ENCODE measurements around the gene MAEL.
"Not testable (repeated sequence)": the region's sequence is repeated elsewhere in the genome, so short reads cannot be mapped to it uniquely, and the experiment has no call there.

MAEL gene

GRCh38 chr1:166977951-166978350 is 11.1 kb upstream of the MAEL start:
- no peak for DNase-seq (ENCODE audit: low read depth in 3 of 3)

DNA sequence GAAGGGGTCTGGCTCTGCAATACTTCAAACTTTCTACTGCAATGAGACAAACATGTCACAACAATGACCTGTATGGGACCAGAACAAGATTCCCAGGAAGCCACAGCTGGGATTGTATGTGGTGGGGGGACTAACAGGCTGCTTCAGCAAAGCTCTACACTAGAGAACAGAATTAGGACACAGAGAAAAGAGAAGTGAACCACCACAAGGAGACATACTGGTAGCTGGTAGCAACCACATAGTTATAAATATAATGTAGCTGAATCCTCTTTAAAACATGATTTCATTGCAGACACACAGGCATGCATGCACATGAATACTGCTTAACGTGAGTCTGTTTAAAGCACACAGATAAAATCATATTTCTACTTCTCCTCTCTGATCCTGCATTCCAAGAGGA is 10.3 kb upstream of the MAEL start:
- no peak for DNase-seq (ENCODE audit: low read depth in 3 of 3)

DNA sequence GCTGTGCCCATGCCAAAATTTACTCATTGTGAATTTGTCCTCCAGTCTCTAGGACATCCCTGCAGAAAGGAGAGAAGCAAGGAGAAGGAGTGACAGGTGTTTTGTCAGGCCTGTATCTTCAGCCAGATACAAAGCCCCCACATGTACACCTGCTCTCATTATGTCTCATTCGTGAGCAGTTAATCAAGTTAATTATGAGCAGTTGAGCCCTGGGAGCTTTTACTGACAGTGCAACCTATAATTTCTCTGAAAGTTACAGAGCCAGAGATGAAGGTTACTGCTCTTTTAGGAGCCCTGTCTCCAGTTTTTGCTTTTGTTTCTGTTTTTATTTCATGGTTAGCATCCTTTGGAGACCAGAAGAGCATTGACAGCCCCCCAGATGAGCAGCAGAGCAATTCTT is 8.7 kb upstream of the MAEL start:
- DNase-seq (ENCODE audit: low read depth in 3 of 3) = no peak

DNA sequence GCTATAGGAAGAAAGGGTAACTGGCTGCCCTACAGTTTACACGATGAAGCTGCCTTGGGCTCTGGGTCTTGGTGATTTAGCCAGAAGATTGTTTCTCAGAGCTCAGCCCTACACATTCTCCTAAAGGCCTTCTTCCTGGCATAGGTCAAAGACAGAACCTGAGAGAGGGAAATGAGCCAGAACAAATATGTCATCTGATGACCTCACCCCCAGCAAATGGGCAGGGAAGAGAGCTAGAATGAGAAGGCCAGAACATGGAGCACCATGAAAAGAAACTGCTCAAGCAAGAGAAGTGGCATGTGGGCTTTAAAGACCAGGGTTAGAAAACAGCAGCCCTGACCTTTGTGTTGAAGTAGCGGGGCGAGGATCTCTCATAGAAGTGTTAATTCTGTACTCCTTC is 8.3 kb upstream of the MAEL start:
- DNase-seq (ENCODE audit: low read depth in 3 of 3) = no peak

GRCh38 chr1:166981589-166981988 is 7.5 kb upstream of the MAEL start:
- no peak for DNase-seq (ENCODE audit: low read depth in 3 of 3)

DNA sequence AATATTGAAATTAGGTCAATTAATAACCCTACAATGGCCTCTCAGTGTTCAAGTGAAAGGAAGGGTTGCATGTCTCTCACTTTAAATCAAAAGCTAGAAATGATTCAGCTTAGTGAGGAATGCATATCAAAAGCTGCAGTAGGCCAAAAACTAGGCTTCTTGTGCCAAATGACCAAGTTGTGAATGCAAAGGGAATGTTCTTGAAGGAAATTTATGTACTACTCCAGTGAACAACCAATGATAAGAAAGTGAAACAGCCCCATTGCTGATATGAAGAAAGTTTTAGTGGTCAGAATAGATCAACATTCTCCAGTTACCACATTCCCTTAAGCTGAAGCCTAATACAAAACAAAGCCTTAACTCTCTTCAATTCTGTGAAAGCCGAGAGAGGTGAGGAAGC is 10.0 kb downstream of the MAEL start:
- DNase-seq (ENCODE audit: low read depth in 3 of 3) = no peak

DNA sequence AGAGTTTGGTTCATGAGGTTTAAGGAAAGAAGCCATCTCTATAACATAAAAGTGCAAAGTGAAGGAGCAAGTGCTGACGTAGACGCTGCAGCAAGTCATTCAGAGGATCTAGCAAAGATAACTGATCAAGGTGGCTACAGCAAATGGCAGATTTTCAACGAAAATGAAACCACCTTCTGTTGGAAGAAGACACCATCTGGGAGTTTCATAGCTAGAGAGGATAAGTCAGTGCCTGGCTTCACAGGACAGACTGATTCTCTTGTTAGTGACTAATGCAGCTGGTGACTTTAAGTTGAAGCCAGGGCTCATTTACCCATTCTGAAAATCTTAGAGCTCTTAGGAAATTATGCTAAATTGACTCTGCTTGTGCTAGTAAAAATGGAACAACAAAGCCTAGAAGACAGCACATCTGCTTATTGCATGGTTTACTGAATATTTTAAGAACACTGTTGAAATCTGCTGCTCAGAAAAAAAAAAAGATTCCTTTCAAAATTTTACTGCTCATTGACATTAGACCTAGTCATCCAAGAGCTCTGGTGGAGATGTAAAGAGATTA is 10.5 kb downstream of the MAEL start:
- no peak for DNase-seq (ENCODE audit: low read depth in 3 of 3)

GRCh38 chr1:167000546-167000945 is 11.5 kb downstream of the MAEL start:
- no peak for DNase-seq (ENCODE audit: low read depth in 3 of 3)

GRCh38 chr1:167002354-167002753 is 13.3 kb downstream of the MAEL start:
- DNase-seq (ENCODE audit: low read depth in 3 of 3) = no peak

DNA sequence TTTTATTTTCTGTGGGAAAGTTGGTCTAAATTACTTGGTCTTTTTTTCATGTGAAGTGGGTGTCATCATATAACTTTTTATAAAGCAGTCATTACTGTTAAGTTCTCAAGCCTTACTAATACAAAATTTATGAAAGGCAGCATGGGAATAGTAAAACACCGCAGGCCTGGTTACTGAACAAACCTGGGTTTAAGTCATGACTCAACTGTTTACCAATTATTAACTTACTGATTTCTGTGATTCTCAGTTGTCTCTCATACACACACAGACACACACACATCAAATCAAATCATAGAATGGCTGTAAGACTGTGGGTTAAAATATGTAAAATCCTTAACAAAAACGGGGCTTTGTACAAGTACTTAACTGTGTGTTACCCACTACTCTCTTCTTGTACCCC is 14.6 kb downstream of the MAEL start:
- no peak for DNase-seq (ENCODE audit: low read depth in 3 of 3)

GRCh38 chr1:167011560-167012191 is 22.6 kb downstream of the MAEL start:
- DNase-seq (ENCODE audit: low read depth in 3 of 3) = no peak

GRCh38 chr1:167012570-167012969 is 23.5 kb downstream of the MAEL start:
- no peak for DNase-seq (ENCODE audit: low read depth in 3 of 3)

DNA sequence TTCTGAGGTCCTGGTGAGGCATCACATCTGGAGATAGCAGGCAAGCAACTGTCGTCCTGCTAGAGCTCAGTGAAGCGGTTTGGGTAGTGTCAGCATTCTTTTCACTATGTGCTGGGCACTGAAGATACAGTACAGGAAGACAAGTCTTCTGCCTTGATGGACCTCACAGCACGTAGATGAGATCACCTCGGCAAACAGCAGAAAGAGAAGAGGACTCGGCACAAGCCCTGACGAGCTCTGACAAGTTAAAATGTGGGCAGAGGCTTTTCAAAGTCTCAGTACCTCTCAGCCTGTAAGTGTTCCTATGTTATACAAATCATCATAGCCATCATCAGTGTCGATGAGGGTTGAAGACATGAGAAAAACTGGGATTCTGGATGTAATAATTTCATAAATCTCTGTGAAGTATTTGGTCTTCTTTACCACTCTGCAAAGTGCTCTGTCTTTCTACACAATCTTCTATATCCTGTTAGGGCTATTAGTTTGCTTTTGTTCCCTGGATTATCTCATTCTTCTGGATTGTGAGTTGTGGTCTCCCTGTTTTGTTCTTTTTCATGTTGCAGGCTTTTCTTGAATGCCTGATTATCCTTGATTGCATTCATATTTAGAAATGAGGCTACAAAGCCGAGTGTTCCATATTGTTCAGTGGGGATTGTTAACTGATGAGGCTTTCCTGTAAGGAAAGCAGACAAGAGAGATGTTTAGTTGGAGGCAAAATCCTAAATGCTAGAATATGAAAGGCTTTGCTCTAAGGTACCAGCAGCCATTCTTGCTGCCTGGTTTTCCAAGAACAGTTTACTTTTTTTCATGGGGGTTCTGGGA is 24.2 kb downstream of the MAEL start:
- no peak for DNase-seq (ENCODE audit: low read depth in 3 of 3)

GRCh38 chr1:167016100-167016750 is 27.1 kb downstream of the MAEL start:
- no peak for DNase-seq (ENCODE audit: low read depth in 3 of 3)

DNA sequence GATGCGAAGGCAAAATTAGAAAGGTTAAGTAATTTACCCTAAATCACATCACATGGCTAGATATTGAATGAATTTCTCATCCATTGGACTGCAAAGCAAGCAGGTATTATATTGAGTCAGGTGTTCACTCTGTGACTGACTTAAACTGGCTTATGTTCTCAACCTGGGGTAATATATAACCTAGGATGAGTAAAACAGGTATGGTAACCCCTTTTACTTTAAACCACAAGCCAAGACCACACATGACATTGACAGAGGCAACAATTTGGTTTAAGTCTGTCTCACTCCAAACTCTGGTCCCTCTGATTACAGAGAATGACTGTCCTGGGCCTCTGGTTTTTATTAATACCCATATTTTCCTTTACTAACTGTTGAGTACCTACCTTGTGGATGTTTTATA is 33.3 kb downstream of the MAEL start:
- DNase-seq (ENCODE audit: low read depth in 3 of 3) = no peak

DNA sequence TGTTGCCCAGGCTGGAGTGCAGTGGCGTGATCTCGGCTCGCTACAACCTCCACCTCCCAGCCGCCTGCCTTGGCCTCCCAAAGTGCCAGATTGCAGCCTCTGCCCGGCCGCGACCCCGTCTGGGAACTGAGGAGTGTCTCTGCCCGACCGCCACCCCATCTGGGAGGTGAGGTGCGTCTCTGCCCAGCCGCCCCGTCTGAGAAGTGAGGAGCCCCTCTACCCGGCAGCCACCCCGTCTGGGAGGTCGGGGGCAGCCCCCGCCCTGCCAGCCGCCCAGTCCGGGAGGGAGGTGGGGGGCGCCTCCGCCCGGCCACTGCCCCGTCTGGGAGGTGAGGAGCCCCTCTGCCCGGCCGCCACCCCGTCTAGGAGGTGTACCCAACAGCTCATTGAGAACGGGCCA is 40.5 kb downstream of the MAEL start:
- DNase-seq (ENCODE audit: low read depth in 3 of 3) = not testable (repeated sequence)

GRCh38 chr1:167033646-167034045 is 44.6 kb downstream of the MAEL start:
- no peak for DNase-seq (ENCODE audit: low read depth in 3 of 3)

GRCh38 chr1:167043752-167044488 is 54.8 kb downstream of the MAEL start:
- peak in 2 of 3 experiments; percentile 27 to 50 for DNase-seq (ENCODE audit: low read depth in 3 of 3)

GRCh38 chr1:167051907-167052306 is 62.8 kb downstream of the MAEL start:
- DNase-seq (ENCODE audit: low read depth in 3 of 3) = no peak

DNA sequence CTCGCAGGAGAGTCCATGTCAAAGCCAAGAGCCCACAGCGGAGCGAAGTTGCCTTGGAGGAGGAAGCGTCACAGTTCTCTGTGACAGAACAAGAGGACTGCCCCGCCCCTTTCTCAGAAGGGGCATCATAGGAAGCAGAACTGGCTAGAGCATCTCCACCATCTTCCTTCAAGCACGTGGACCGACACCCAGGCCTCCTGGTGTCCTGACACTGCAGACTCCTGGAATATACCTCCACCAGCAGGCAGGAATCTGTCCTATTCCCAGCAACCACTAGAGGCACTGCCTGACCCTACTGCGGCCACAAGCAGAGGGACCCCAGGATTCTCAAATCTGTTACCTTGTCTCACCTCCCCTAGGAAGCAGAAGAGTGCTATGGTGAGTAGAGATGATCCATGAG is 63.3 kb downstream of the MAEL start:
- DNase-seq (ENCODE audit: low read depth in 3 of 3) = no peak

DNA sequence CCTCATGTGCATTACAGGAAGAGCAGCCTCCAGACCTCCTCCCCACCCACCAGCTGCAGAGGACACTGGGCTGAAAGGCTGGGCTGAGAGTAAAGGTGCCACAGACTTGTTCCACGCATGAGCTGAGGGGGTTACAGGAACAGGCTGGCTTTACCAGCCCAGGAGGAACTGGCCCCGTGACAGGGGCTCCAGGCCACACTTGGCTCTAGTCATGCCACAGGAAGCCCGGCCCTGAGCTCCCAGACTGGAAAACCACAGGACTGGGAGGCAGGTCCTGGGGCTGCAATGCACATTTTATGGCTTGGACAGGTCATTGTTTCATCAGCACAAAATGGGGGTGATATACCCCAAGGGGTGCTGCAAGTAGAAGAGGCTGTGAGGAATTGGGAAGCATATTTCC is 65.5 kb downstream of the MAEL start:
- DNase-seq (ENCODE audit: low read depth in 3 of 3) = no peak
